ENCODE results near the gene NHEJ1. TPM values are rescaled to one million over a fixed set of nuclear protein-coding genes. Genes with fewer than 3 reads are reported as not detected.

Gene NHEJ1
- total and polyA plus RNA-seq, 4 donors: 6.8 to 9.8 (median 8.5) TPM

GRCh38 chr2:219176818-219177551, 16.4 kb upstream of the NHEJ1 start, which contains the start of gene CNPPD1:
Gene CNPPD1, minus strand, starts transcription at chr2:219176925. Its CDS starts 97 bp downstream, at chr2:219176828.
- peaks cover 0 to 8% of the 10 kb centered on the region in 2 donors for H3K36me3 ChIP-seq (ENCODE audit: control insufficient read depth in 1 of 2, insufficient read depth in 2 of 2, low read length in 1 of 2)
- intact Hi-C loops (cut with DNase I): loop anchor here (2.0 to 10.0 kb wide), 4 partner anchors 42 to 210 kb away; partner anchors contain the start of genes DNPEP (in 2 of the 2), ABCB6 (in 1 of the 2), ANKZF1 (in 1 of the 2) and ATG9A (in 1 of the 2)

DNA sequence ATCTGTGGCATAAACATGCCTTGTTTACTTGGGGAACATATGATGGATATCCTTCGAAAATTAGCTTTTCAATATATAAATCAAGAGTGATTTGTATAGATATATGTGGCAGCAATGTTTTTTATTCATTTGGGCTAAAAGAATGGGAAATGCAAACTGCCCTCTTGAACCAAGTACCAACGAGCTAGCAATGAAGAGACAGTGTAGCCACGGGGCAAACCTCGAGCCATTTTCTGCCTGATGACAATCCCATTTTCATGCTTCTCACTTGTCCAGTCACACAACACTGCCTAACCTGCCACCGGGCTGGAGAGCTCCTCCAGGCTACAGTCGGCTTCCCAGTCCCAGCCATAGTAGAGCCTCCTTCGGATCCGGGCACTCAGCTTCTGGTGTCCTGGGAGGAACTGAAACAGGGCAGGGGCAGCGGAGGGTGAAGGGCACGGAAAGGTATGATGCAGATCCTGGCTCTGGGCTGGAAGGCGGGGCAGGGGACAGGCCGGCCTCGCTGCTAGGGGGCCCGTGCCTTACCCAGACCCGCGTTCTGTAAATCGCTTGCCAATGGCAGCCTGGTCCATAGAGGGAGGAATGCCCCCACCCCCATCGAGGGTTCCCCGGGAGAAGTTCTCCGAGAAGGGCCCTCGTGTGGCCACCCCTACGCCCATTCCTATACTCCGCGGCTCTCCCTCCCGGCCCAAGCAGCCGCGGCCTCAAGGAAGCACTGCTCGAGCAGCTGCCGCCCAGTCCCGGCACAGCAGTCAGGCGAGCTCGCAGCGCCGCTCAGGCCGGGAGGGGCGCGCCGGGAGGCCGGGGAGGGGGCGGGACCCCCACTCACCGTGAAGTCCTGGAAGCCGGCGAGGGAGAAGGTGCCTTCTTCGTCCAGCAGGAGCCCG, 15.6 kb upstream of the NHEJ1 start:
- no peaks in the 10 kb centered on the region for H3K27me3 ChIP-seq (ENCODE audit: control insufficient read depth in 1 of 2, insufficient read depth in 2 of 2, low read length in 1 of 2)
- H3K4me3 ChIP-seq (ENCODE audit: low read length in 2 of 2): peak overlapping the region; percentile 88 to 91
- H3K9me3 ChIP-seq (ENCODE audit: control insufficient read depth, low read length): no peaks in the 10 kb centered on the region
- H3K27ac ChIP-seq (ENCODE audit: low read depth in 1 of 2, low read length in 2 of 2): peak overlapping the region; percentile 75 to 88
- peaks cover 0 to 3% of the 10 kb centered on the region in 2 donors for H3K4me1 ChIP-seq (ENCODE audit: control insufficient read depth in 1 of 2, insufficient read depth in 2 of 2, low read length in 2 of 2)
- ATAC-seq (ENCODE audit: low FRiP score) (peak; percentile 54), DNase-seq (peak; percentile 67 to 85)
- 2 to 3% methylated on average over 33 to 45 of the region's 45 CpGs for WGBS, 2 donors
- H3K36me3 ChIP-seq (ENCODE audit: control insufficient read depth in 1 of 2, insufficient read depth in 2 of 2, low read length in 1 of 2): peaks cover 0 to 6% of the 10 kb centered on the region in 2 donors
- intact Hi-C loops (cut with DNase I): loop anchor here (2.0 to 10.0 kb wide), 4 partner anchors 43 to 211 kb away; partner anchors contain the start of genes DNPEP (in 2 of the 2), ABCB6 (in 1 of the 2), ANKZF1 (in 1 of the 2) and ATG9A (in 1 of the 2)

More at GRCh38 chr2:219176818-219177551, 16.4 kb upstream of the NHEJ1 start, which contains the start of gene CNPPD1:
- 0 to 1% methylated on average over 47 to 69 of the region's 69 CpGs for WGBS, 2 donors
- peaks cover 0 to 3% of the 10 kb centered on the region in 2 donors for H3K4me1 ChIP-seq (ENCODE audit: control insufficient read depth in 1 of 2, insufficient read depth in 2 of 2, low read length in 2 of 2)
- ATAC-seq (ENCODE audit: low FRiP score) (peak; percentile 93), DNase-seq (peak; percentile 94 to 95)
- no peaks in the 10 kb centered on the region for H3K9me3 ChIP-seq (ENCODE audit: control insufficient read depth, low read length)
- H3K27ac ChIP-seq (ENCODE audit: low read depth in 1 of 2, low read length in 2 of 2): peak within 1 kb of the TSS; percentile 75 to 88
- H3K4me3 ChIP-seq (ENCODE audit: low read length in 2 of 2): peak within 1 kb of the TSS; percentile 88 to 91
- no peaks in the 10 kb centered on the region for H3K27me3 ChIP-seq (ENCODE audit: control insufficient read depth in 1 of 2, insufficient read depth in 2 of 2, low read length in 1 of 2)

GRCh38 chr2:219175486-219175885, 14.9 kb upstream of the NHEJ1 start:
- ATAC-seq (ENCODE audit: low FRiP score): no peak
- Histone ChIP-seq H3K27me3 (ENCODE audit: control insufficient read depth in 1 of 2, insufficient read depth in 2 of 2, low read length in 1 of 2) (no peaks in the 10 kb centered on the region), H3K4me3 (ENCODE audit: low read length in 2 of 2) (peak overlapping the region in 1 of 2 donors; percentile 88), H3K9me3 (ENCODE audit: control insufficient read depth, low read length) (no peaks in the 10 kb centered on the region), H3K4me1 (ENCODE audit: control insufficient read depth in 1 of 2, insufficient read depth in 2 of 2, low read length in 2 of 2) (peaks cover 0 to 3% of the 10 kb centered on the region in 2 donors), H3K36me3 (ENCODE audit: control insufficient read depth in 1 of 2, insufficient read depth in 2 of 2, low read length in 1 of 2) (peaks cover 0 to 4% of the 10 kb centered on the region in 2 donors), H3K27ac (ENCODE audit: low read depth in 1 of 2, low read length in 2 of 2) (no peak overlapping the region)
- no peak for DNase-seq
- intact Hi-C loops (cut with DNase I): loop anchor here (5.0 to 10.0 kb wide), 3 partner anchors 52 to 212 kb away; partner anchors contain the start of genes DNPEP (in 2 of the 2), ANKZF1 (in 1 of the 2) and ATG9A (in 1 of the 2)
- 81 to 83% methylated on average over 7 of the region's 7 CpGs for WGBS, 2 donors

DNA sequence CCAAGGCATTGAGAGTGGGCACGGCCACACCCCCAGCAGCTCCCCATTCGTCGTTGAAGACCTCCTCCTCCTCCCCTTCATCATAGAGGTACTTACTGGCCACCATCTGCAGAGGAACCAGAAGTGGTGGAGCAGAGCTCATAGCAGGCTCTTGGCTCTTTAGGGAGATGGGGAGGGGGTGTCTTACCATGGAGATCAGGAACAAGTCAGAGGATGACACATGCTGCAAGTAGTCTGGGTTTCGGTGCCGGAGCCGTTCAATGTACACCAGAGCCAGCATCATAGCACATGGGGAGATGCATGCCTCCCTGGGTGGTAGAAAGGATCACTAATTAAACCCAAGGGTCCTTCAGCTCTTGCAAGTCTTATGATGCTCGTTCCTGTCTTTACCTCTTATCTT, 14.2 kb upstream of the NHEJ1 start:
- Histone ChIP-seq H3K4me3 (ENCODE audit: low read length in 2 of 2) (no peak overlapping the region), H3K4me1 (ENCODE audit: control insufficient read depth in 1 of 2, insufficient read depth in 2 of 2, low read length in 2 of 2) (peaks cover 0 to 3% of the 10 kb centered on the region in 2 donors), H3K36me3 (ENCODE audit: control insufficient read depth in 1 of 2, insufficient read depth in 2 of 2, low read length in 1 of 2) (peaks cover 0 to 4% of the 10 kb centered on the region in 2 donors), H3K27me3 (ENCODE audit: control insufficient read depth in 1 of 2, insufficient read depth in 2 of 2, low read length in 1 of 2) (no peaks in the 10 kb centered on the region), H3K9me3 (ENCODE audit: control insufficient read depth, low read length) (no peaks in the 10 kb centered on the region), H3K27ac (ENCODE audit: low read depth in 1 of 2, low read length in 2 of 2) (no peak overlapping the region)
- intact Hi-C loops (cut with DNase I): loop anchor here (5.0 to 10.0 kb wide), 4 partner anchors 52 to 212 kb away; partner anchors contain the start of genes DNPEP (in 2 of the 2), ANKZF1 (in 1 of the 2) and ATG9A (in 1 of the 2)
- 82 to 83% methylated on average over 7 of the region's 7 CpGs for whole genome bisulfite sequencing, 2 donors
- no peak for DNase-seq
- ATAC-seq (ENCODE audit: low FRiP score): no peak

- ATAC-seq (ENCODE audit: low FRiP score): no peak
- Histone ChIP-seq H3K27me3 (ENCODE audit: control insufficient read depth in 1 of 2, insufficient read depth in 2 of 2, low read length in 1 of 2) (no peaks in the 10 kb centered on the region), H3K27ac (ENCODE audit: low read depth in 1 of 2, low read length in 2 of 2) (no peak overlapping the region), H3K9me3 (ENCODE audit: control insufficient read depth, low read length) (no peaks in the 10 kb centered on the region), H3K36me3 (ENCODE audit: control insufficient read depth in 1 of 2, insufficient read depth in 2 of 2, low read length in 1 of 2) (peaks cover 0 to 4% of the 10 kb centered on the region in 2 donors), H3K4me3 (ENCODE audit: low read length in 2 of 2) (no peak overlapping the region), H3K4me1 (ENCODE audit: control insufficient read depth in 1 of 2, insufficient read depth in 2 of 2, low read length in 2 of 2) (peaks cover 0 to 3% of the 10 kb centered on the region in 2 donors)
- WGBS, 2 donors: 80 to 85% methylated on average over 3 of the region's 3 CpGs
- intact Hi-C loops (cut with DNase I): loop anchor here in 1 of 2 donors (5.0 to 10.0 kb wide), 2 partner anchors 123 to 211 kb away; partner anchors contain the start of gene DNPEP
- no peak for DNase-seq
These were observed 13.5 kb upstream of the NHEJ1 start for GRCh38 chr2:219174146-219174545.

GRCh38 chr2:219173176-219173575, 12.6 kb upstream of the NHEJ1 start:
- no peak for ATAC-seq (ENCODE audit: low FRiP score)
- H3K27me3 ChIP-seq (ENCODE audit: control insufficient read depth in 1 of 2, insufficient read depth in 2 of 2, low read length in 1 of 2): no peaks in the 10 kb centered on the region
- H3K36me3 ChIP-seq (ENCODE audit: control insufficient read depth in 1 of 2, insufficient read depth in 2 of 2, low read length in 1 of 2): peaks cover 0 to 4% of the 10 kb centered on the region in 2 donors
- WGBS, 2 donors: 87 to 89% methylated on average over 6 of the region's 6 CpGs
- no peak overlapping the region for H3K4me3 ChIP-seq (ENCODE audit: low read length in 2 of 2)
- DNase-seq: no peak
- no peak overlapping the region for H3K27ac ChIP-seq (ENCODE audit: low read depth in 1 of 2, low read length in 2 of 2)
- H3K9me3 ChIP-seq (ENCODE audit: control insufficient read depth, low read length): no peaks in the 10 kb centered on the region
- H3K4me1 ChIP-seq (ENCODE audit: control insufficient read depth in 1 of 2, insufficient read depth in 2 of 2, low read length in 2 of 2): no peaks in the 10 kb centered on the region
- intact Hi-C loops (cut with DNase I): loop anchor here in 1 of 2 donors (5.0 to 10.0 kb wide), 2 partner anchors 124 to 212 kb away; partner anchors contain the start of gene DNPEP

- intact Hi-C loops (cut with DNase I): loop anchor here in 1 of 2 donors (5.0 to 10.0 kb wide), 2 partner anchors 125 to 212 kb away; partner anchors contain the start of gene DNPEP
- DNase-seq: no peak
- H3K27me3 ChIP-seq (ENCODE audit: control insufficient read depth in 1 of 2, insufficient read depth in 2 of 2, low read length in 1 of 2): no peaks in the 10 kb centered on the region
- ATAC-seq (ENCODE audit: low FRiP score): no peak
- H3K9me3 ChIP-seq (ENCODE audit: control insufficient read depth, low read length): no peaks in the 10 kb centered on the region
- no peaks in the 10 kb centered on the region for H3K4me1 ChIP-seq (ENCODE audit: control insufficient read depth in 1 of 2, insufficient read depth in 2 of 2, low read length in 2 of 2)
- WGBS, 2 donors: 86% methylated on average over 16 of the region's 16 CpGs
- H3K4me3 ChIP-seq (ENCODE audit: low read length in 2 of 2): no peak overlapping the region
- peaks cover 0 to 4% of the 10 kb centered on the region in 2 donors for H3K36me3 ChIP-seq (ENCODE audit: control insufficient read depth in 1 of 2, insufficient read depth in 2 of 2, low read length in 1 of 2)
- H3K27ac ChIP-seq (ENCODE audit: low read depth in 1 of 2, low read length in 2 of 2): no peak overlapping the region
These were observed 11.9 kb upstream of the NHEJ1 start for GRCh38 chr2:219172231-219173154.

Measured in aorta (tissue), 5 donors.